SK-N-SH (cell line): ENCODE results near the gene RAB3C. TPM values are rescaled to one million over a fixed set of nuclear protein-coding genes. Genes with fewer than 3 reads are reported as not detected.

Experiments used
- CTCF ChIA-PET: fragments of 300-600, 350-600 bp; formaldehyde crosslinking; extraction: SDS; loops from one replicate; lab custom pipeline; 2021; lab: Yijun Ruan, JAX
- POLR2A ChIA-PET: fragments of 350-600 bp; sonication (Branson Sonifier 250); formaldehyde crosslinking; extraction: SDS; loops from one replicate; lab custom pipeline; 2020; ENCODE audit warnings: antibody characterized with exemption, inconsistent platforms; lab: Yijun Ruan, JAX
- DNase-seq: peaks from one replicate; pipeline ENCODE4 v3.0.0; 2012
- H2AFZ ChIP-seq: fragments of 200-600 bp; sonication (generic); 2 replicates; pipeline ENCODE4 v1.8.1; 2016; ENCODE audit warnings: antibody characterized with exemption, mild to moderate bottlenecking, low read depth
- H3F3A ChIP-seq: fragments of 200-600 bp; sonication (generic); replicated peaks from 2 replicates; pipeline ENCODE3; 2016; ENCODE audit warnings: antibody characterized with exemption, mild to moderate bottlenecking; ENCODE audit not compliant: insufficient read depth
- H3K27ac ChIP-seq, 2 experiments: fragments of 200-500 bp in 1 of 2; fragments of 200-600 bp in 1 of 2; sonication (Bioruptor generic) in 1 of 2; sonication (generic), shearing (Covaris generic) in 1 of 2; 2 replicates each; pipeline versions ENCODE4 v1.5.1 to v1.6.1; 2014 to 2016; ENCODE audit warnings: low read depth in 2 of 2, inconsistent platforms in 1 of 2, low read length in 1 of 2, mild to moderate bottlenecking in 1 of 2, mixed read lengths in 1 of 2
- H3K27me3 ChIP-seq: fragments of 200-600 bp; sonication (generic), shearing (Covaris generic); 2 replicates; pipeline ENCODE4 v1.6.1; 2016; ENCODE audit warnings: mixed run types; ENCODE audit not compliant: insufficient read depth
- H3K36me3 ChIP-seq, 2 experiments: fragments of 200-500 bp in 1 of 2; fragments of 200-600 bp in 1 of 2; sonication (Bioruptor generic) in 1 of 2; sonication (generic) in 1 of 2; replicated peaks in 1 of 2; 2 replicates each; pipeline versions ENCODE3 to v1.5.1; 2014 to 2016; ENCODE audit warnings: low read length in 1 of 2, mild to moderate bottlenecking in 1 of 2; ENCODE audit not compliant: insufficient read depth in 2 of 2, control insufficient read depth in 1 of 2
- H3K4me1 ChIP-seq, 2 experiments: fragments of 200-500 bp in 1 of 2; fragments of 200-600 bp in 1 of 2; sonication (Bioruptor generic) in 1 of 2; sonication (generic), shearing (Covaris generic) in 1 of 2; 2 replicates each; pipeline versions ENCODE4 v1.5.1 to v1.6.1; 2014 to 2016; ENCODE audit warnings: low read depth in 1 of 2, low read length in 1 of 2, mixed run types in 1 of 2; ENCODE audit not compliant: insufficient read depth in 2 of 2, control insufficient read depth in 1 of 2
- H3K4me2 ChIP-seq: fragments of 200-600 bp; sonication (generic), shearing (Covaris generic); 2 replicates; pipeline ENCODE4 v1.6.1; 2017; ENCODE audit warnings: mixed run types
- H3K4me3 ChIP-seq, 2 experiments: fragments of 200-500 bp in 1 of 2; fragments of 200-600 bp in 1 of 2; sonication (Bioruptor generic) in 1 of 2; sonication (generic), shearing (Covaris generic) in 1 of 2; 2 replicates each; pipeline versions ENCODE4 v1.5.1 to v1.8.1; 2014 to 2016; ENCODE audit warnings: low read depth in 2 of 2, inconsistent platforms in 1 of 2, low read length in 1 of 2, mild to moderate bottlenecking in 1 of 2, mixed read lengths in 1 of 2, moderate library complexity in 1 of 2
- H3K79me2 ChIP-seq: fragments of 200-600 bp; sonication (generic); 2 replicates; pipeline ENCODE4 v1.8.1; 2017; ENCODE audit warnings: mild to moderate bottlenecking; ENCODE audit not compliant: insufficient read depth
- H3K9ac ChIP-seq: fragments of 200-600 bp; sonication (generic); 2 replicates; pipeline ENCODE4 v1.6.1; 2017; ENCODE audit warnings: mixed run types
- H3K9me2 ChIP-seq: fragments of 200-600 bp; sonication (generic); 2 replicates; pipeline ENCODE4 v1.6.1; 2017; ENCODE audit warnings: mixed run types
- H3K9me3 ChIP-seq: fragments of 200-600 bp; sonication (generic); 2 replicates; pipeline ENCODE4 v1.6.1; 2017; ENCODE audit warnings: mixed run types, mild to moderate bottlenecking, moderate library complexity
- H4K20me1 ChIP-seq: fragments of 200-600 bp; sonication (generic); 2 replicates; pipeline ENCODE4 v1.6.1; 2017; ENCODE audit warnings: mild to moderate bottlenecking, mixed run types; ENCODE audit not compliant: insufficient read depth
- CHD2 ChIP-seq: fragments of 150-350 bp; IDR thresholded peaks from 2 replicates; pipeline ENCODE4 v1.6.1; 2018; ENCODE audit warnings: low read length; ENCODE audit not compliant: partially characterized antibody
- EP300 ChIP-seq, 2 experiments: IDR thresholded peaks; 2 replicates each; pipeline versions ENCODE4 v1.4.0 to v1.6.1; 2012; ENCODE audit warnings: borderline replicate concordance in 1 of 2, low read depth in 1 of 2, low read length in 1 of 2
- EZH2phosphoT487 ChIP-seq: fragments of 200-600 bp; sonication (generic); IDR thresholded peaks from 2 replicates; pipeline ENCODE4 v1.6.1; 2017; ENCODE audit warnings: low read depth, mixed run types, mild to moderate bottlenecking, antibody characterized with exemption, moderate library complexity, borderline replicate concordance
- FOSL2 ChIP-seq: IDR thresholded peaks from 2 replicates; pipeline ENCODE4 v1.4.0; 2012; ENCODE audit warnings: low read depth, mild to moderate bottlenecking, moderate library complexity, borderline replicate concordance
- FOXM1 ChIP-seq: IDR thresholded peaks from 2 replicates; pipeline ENCODE4 v1.4.0; 2012; ENCODE audit warnings: low read depth, mild to moderate bottlenecking
- JUND ChIP-seq: IDR thresholded peaks from 2 replicates; pipeline ENCODE4 v1.4.0; 2012
- MEF2A ChIP-seq: IDR thresholded peaks from 2 replicates; pipeline ENCODE4 v1.4.0; 2012; ENCODE audit warnings: low read depth, borderline replicate concordance
- MXI1 ChIP-seq: IDR thresholded peaks from 2 replicates; pipeline ENCODE4 v1.6.1; 2012; ENCODE audit warnings: mild to moderate bottlenecking, low read depth, low read length, improper control_type of control experiment
- NRF1 ChIP-seq: IDR thresholded peaks from 2 replicates; pipeline ENCODE4 v1.6.1; 2012; ENCODE audit warnings: low read depth, mild to moderate bottlenecking, low read length
- POLR2AphosphoS5 ChIP-seq: IDR thresholded peaks from 2 replicates; pipeline ENCODE4 v1.6.1; 2012; ENCODE audit warnings: low read depth, low read length
- RAD21 ChIP-seq: IDR thresholded peaks from 2 replicates; pipeline ENCODE4 v1.6.1; 2012; ENCODE audit warnings: mild to moderate bottlenecking, low read length
- RXRA ChIP-seq: IDR thresholded peaks from 2 replicates; pipeline ENCODE4 v1.4.0; 2012; ENCODE audit warnings: low read depth, mild to moderate bottlenecking, borderline replicate concordance
- SIN3A ChIP-seq: IDR thresholded peaks from 2 replicates; pipeline ENCODE4 v1.6.1; 2012; ENCODE audit warnings: low read depth, mild to moderate bottlenecking, low read length, moderate library complexity, borderline replicate concordance
- SMC3 ChIP-seq: IDR thresholded peaks from 2 replicates; pipeline ENCODE4 v1.6.1; 2012; ENCODE audit warnings: low read depth, low read length, improper control_type of control experiment
- TCF12 ChIP-seq: IDR thresholded peaks from 2 replicates; pipeline ENCODE4 v1.4.0; 2012
- TEAD4 ChIP-seq: IDR thresholded peaks from 2 replicates; pipeline ENCODE4 v1.4.0; 2012; ENCODE audit warnings: mild to moderate bottlenecking, borderline replicate concordance; ENCODE audit not compliant: insufficient read depth
- USF2 ChIP-seq: fragments of 150-350 bp; IDR thresholded peaks from 2 replicates; pipeline ENCODE4 v1.6.1; 2017; ENCODE audit warnings: antibody characterized with exemption, low read length, low read depth, borderline replicate concordance
- YY1 ChIP-seq: IDR thresholded peaks from 2 replicates; pipeline ENCODE4 v1.4.0; 2012; ENCODE audit warnings: low read depth, mild to moderate bottlenecking
- ZBTB33 ChIP-seq: IDR thresholded peaks from 2 replicates; pipeline ENCODE4 v1.4.0; 2012; ENCODE audit warnings: low read depth, borderline replicate concordance
- WGBS: methylation state at CpG from one replicate; pipeline ENCODE4 v1.1.6; 2017; ENCODE audit warnings: low lambda C conversion rate; 5-methylcytosine and 5-hydroxymethylcytosine counted together
- polyA plus RNA-seq, 3 experiments: library from polyadenylated mRNA; depleted of rRNA; stranded (reverse); fragments of >200 nt; gene quantifications; 2 replicates each; pipeline ENCODE4 v1.2.3, GENCODE V29; 2012
- TF ChIP-seq, protein P1 (sequence below): IDR thresholded peaks from 2 replicates; pipeline ENCODE4 v1.4.0; 2012; ENCODE audit warnings: low read depth, borderline replicate concordance

RAB3C gene
- polyA plus RNA-seq, 1 of the 3 experiments (the other 2 are of a cell fraction), result 0.03 TPM

GRCh38 chr5:58631895-58632294 is 49.0 kb downstream of the RAB3C start:
- Histone ChIP-seq H3K9me2 (no peaks in the 10 kb centered on the region), H4K20me1 (no peaks in the 10 kb centered on the region), H2AFZ (no peak overlapping the region), H3K4me2 (no peak overlapping the region), H3K27me3 (no peaks in the 10 kb centered on the region), H3K9ac (no peak overlapping the region), H3K36me3 (no peaks in the 10 kb centered on the region)
- WGBS, result 31% methylated on average over 1 of the region's 1 CpG
- DNase-seq, result no peak
- POLR2A ChIA-PET, result no interaction called here
- TF ChIP-seq TEAD4 (no peak), TCF12 (no peak), FOXM1 (no peak), YY1 (no peak), EP300 (IDR thresholded peaks at IDR 0.05; ENCODE audit: borderline replicate concordance in 1 of 2, low read depth in 1 of 2, low read length in 1 of 2) (no peak), RAD21 (no peak)
- TF ChIP-seq, all 33 proteins: peak for 0
- Histone ChIP-seq H3F3A (no peaks in the 10 kb centered on the region), H3K79me2 (no peaks in the 10 kb centered on the region), H3K27ac (no peak overlapping the region; a peak in 1 of 4 replicates), H3K9me3 (no peaks in the 10 kb centered on the region), H3K4me1 (peaks cover 0 to 14% of the 10 kb centered on the region in 2 experiments; a peak in 2 of 4 replicates), H3K4me3 (no peak overlapping the region)
- CTCF ChIA-PET, result no interaction called here

DNA sequence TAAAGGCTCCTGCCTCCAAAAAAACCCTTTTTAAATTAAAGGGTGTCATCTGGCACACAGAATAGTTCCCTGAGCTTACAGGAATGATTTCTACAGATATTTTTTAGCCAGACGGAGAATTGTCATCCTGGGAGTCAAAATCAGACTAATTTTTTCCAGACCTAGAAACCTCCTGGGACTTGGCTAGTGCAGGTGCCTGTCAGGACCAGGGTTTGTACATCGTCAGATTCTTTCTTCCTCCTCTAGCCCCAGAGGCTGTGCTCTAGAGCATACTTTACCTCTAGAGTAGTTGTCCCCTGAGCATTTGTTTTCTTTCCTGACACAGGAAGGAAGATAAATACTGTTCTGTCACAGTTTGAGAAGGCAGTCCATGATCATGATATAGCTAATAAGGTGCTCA is 52.5 kb downstream of the RAB3C start:
- peak overlapping the region in 1 of 2 experiments; percentile 44; a peak in 2 of 4 replicates for H3K27ac ChIP-seq
- no peaks in the 10 kb centered on the region for H3F3A ChIP-seq
- POLR2A ChIA-PET, result no interaction called here
- WGBS, result 24% methylated on average over 2 of the region's 2 CpGs
- no peaks in the 10 kb centered on the region for H4K20me1 ChIP-seq
- no peaks in the 10 kb centered on the region for H3K27me3 ChIP-seq
- H3K79me2 ChIP-seq, result no peaks in the 10 kb centered on the region
- H3K36me3 ChIP-seq, result no peaks in the 10 kb centered on the region
- TF ChIP-seq RXRA (no peak), ZBTB33 (no peak), CHD2 (no peak), FOXM1 (no peak), TCF12 (no peak)
- TF ChIP-seq, all 33 proteins: peak for 0
- H3K9me2 ChIP-seq, result no peaks in the 10 kb centered on the region
- no peak overlapping the region for H2AFZ ChIP-seq
- H3K4me1 ChIP-seq, result peaks cover 0 to 5% of the 10 kb centered on the region in 2 experiments; a peak in 2 of 4 replicates
- H3K9me3 ChIP-seq, result no peaks in the 10 kb centered on the region
- CTCF ChIA-PET, result no interaction called here
- DNase-seq, result no peak
- no peak overlapping the region for H3K9ac ChIP-seq
- no peak overlapping the region for H3K4me2 ChIP-seq
- H3K4me3 ChIP-seq, result no peak overlapping the region

DNA sequence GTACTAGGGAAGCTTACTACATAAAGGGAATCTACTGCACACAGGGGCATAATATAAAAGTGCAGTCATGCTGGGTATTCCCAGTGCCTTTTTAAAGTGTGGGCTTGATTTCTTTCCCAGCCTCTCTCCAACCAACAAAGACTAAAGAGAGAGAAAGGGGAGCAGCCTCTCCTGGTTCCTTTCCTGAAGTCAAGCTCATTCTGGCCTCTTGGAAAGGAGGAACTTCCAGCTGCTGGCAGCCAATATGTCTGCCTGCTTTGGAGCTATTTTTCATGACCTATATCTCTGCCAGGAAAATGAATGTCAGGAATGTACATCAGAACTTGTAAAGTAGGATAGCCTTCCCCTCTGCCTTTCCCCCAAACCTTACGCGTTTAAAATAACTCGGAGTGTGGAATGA is 57.1 kb downstream of the RAB3C start:
- no peaks in the 10 kb centered on the region for H3K9me2 ChIP-seq
- CTCF ChIA-PET, result no interaction called here
- DNase-seq, result no peak
- H3K27me3 ChIP-seq, result no peaks in the 10 kb centered on the region
- H3K79me2 ChIP-seq, result no peaks in the 10 kb centered on the region
- no peaks in the 10 kb centered on the region for H3F3A ChIP-seq
- H3K4me3 ChIP-seq, result no peak overlapping the region
- no peaks in the 10 kb centered on the region for H4K20me1 ChIP-seq
- H3K4me1 ChIP-seq, result peaks cover 0 to 3% of the 10 kb centered on the region in 2 experiments; a peak in 2 of 4 replicates
- H2AFZ ChIP-seq, result no peak overlapping the region
- WGBS, result 88% methylated on average over 3 of the region's 3 CpGs
- H3K9me3 ChIP-seq, result no peaks in the 10 kb centered on the region
- POLR2A ChIA-PET, result no interaction called here
- H3K36me3 ChIP-seq, result no peaks in the 10 kb centered on the region
- H3K9ac ChIP-seq, result no peak overlapping the region
- H3K4me2 ChIP-seq, result no peak overlapping the region
- H3K27ac ChIP-seq, result no peak overlapping the region
- no peak for TF ChIP-seq EZH2phosphoT487
- no peak for TF ChIP-seq NRF1
- TF ChIP-seq MXI1, result no peak
- no peak for TF ChIP-seq FOXM1
- no peak for TF ChIP-seq SIN3A
- no peak for TF ChIP-seq MEF2A
- TF ChIP-seq EP300 (IDR thresholded peaks at IDR 0.05; ENCODE audit: borderline replicate concordance in 1 of 2, low read depth in 1 of 2, low read length in 1 of 2), result no peak
- no peak for TF ChIP-seq JUND
- TF ChIP-seq FOSL2, result no peak
- TF ChIP-seq POLR2AphosphoS5, result no peak
- TF ChIP-seq, protein P1, sequence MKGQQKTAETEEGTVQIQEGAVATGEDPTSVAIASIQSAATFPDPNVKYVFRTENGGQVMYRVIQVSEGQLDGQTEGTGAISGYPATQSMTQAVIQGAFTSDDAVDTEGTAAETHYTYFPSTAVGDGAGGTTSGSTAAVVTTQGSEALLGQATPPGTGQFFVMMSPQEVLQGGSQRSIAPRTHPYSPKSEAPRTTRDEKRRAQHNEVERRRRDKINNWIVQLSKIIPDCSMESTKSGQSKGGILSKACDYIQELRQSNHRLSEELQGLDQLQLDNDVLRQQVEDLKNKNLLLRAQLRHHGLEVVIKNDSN, result no peak
- TF ChIP-seq SMC3, result no peak
- TF ChIP-seq USF2, result no peak
- TF ChIP-seq RAD21, result no peak
